Ovary (tissue), 3 donors: ENCODE data around the gene ADRA2C.

Experiments used
- EP300 ChIP-seq: sonication (generic); formaldehyde crosslinking; IDR thresholded peaks from one replicate; pipeline ENCODE4 v1.6.1; 2017; ENCODE audit warnings: antibody characterized with exemption
- POLR2A ChIP-seq: fragments of 450-650 bp; IDR thresholded peaks from one replicate; pipeline ENCODE4 v1.6.1; 2017; ENCODE audit warnings: antibody characterized with exemption, mild to moderate bottlenecking, moderate library complexity
- TF ChIP-seq, protein P1 (sequence below), 3 donors: fragments of 450-650 bp in 2 of 3; fragments of 200-600 bp in 1 of 3; IDR thresholded peaks; one replicate each; pipeline versions ENCODE4 v1.5.1 to v1.8.0; 2016 to 2022; ENCODE audit warnings: antibody characterized with exemption in 3 of 3, mild to moderate bottlenecking in 1 of 3
- donor health status: DM: no; HTN: no; CAD: no.

DNA sequence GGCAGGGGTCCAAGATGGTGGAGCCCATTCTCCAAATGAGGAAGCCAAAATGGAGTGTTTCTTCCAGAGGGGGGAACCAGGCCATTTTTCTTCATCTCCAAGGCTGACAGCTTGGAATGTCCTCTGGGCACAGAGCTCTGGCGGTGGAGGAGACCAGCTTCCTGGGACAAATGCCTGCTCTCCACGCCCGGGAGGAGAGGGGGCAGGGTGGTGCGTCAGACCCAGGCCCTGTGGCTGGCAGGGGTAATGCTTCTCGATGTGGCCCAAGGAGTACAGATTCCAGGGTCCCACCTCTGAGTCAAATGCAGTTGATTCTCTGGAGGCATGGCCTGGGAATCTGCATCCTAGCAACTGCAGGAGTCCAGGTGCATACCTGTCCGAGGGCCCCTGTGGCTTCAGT, 44.6 kb upstream of the ADRA2C start:
- TF ChIP-seq, protein P1, sequence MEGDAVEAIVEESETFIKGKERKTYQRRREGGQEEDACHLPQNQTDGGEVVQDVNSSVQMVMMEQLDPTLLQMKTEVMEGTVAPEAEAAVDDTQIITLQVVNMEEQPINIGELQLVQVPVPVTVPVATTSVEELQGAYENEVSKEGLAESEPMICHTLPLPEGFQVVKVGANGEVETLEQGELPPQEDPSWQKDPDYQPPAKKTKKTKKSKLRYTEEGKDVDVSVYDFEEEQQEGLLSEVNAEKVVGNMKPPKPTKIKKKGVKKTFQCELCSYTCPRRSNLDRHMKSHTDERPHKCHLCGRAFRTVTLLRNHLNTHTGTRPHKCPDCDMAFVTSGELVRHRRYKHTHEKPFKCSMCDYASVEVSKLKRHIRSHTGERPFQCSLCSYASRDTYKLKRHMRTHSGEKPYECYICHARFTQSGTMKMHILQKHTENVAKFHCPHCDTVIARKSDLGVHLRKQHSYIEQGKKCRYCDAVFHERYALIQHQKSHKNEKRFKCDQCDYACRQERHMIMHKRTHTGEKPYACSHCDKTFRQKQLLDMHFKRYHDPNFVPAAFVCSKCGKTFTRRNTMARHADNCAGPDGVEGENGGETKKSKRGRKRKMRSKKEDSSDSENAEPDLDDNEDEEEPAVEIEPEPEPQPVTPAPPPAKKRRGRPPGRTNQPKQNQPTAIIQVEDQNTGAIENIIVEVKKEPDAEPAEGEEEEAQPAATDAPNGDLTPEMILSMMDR (IDR thresholded peaks at IDR 0.05): no peak
- TF ChIP-seq POLR2A (no peak), EP300 (no peak)
